ENCODE results near the gene RPAP3.

DNA sequence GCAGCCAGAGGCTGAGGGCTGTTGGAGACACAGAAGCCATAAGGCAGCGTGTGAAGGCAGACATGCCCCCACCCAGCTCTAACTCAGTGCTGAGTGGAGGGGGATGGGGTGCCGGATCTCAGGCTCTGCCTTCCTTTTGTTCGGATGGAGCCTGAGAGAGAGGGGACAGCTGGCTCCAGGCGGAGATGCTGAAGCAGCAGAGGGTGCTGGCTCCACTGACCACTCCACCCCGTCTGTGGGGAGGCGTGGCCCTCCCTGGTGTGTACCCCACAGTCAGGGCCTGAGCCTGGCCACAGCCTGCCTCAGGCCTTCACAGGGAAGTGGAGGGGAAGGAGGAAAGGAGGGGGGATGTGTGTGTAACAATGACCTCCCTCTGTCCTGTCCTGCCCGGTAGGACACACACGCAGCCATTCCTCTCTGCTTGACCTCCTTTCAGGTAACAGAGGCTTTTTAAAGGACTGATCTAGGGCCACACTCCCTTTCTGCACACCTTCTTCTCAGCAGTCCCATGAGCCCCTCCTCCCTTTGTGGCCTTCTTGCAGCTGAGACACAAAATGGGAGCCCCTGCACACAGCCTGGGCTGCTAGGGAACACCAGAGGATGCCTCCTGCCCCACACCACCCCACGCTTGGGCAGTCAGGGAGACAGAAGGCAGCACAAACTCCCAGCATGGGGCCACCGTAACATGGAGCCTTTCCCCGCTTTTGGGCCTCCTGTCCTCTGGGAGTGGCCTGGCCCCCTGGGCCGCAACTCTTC is 29.1 kb upstream of the RPAP3 start:
- TF ChIP-seq, protein P1, sequence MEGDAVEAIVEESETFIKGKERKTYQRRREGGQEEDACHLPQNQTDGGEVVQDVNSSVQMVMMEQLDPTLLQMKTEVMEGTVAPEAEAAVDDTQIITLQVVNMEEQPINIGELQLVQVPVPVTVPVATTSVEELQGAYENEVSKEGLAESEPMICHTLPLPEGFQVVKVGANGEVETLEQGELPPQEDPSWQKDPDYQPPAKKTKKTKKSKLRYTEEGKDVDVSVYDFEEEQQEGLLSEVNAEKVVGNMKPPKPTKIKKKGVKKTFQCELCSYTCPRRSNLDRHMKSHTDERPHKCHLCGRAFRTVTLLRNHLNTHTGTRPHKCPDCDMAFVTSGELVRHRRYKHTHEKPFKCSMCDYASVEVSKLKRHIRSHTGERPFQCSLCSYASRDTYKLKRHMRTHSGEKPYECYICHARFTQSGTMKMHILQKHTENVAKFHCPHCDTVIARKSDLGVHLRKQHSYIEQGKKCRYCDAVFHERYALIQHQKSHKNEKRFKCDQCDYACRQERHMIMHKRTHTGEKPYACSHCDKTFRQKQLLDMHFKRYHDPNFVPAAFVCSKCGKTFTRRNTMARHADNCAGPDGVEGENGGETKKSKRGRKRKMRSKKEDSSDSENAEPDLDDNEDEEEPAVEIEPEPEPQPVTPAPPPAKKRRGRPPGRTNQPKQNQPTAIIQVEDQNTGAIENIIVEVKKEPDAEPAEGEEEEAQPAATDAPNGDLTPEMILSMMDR (IDR thresholded peaks at IDR 0.05), result no peak
- no peak for TF ChIP-seq POLR2A (IDR thresholded peaks at IDR 0.05)
